Measurements from ENCODE around the gene EIF2B1.

The EIF2B1 gene

DNA sequence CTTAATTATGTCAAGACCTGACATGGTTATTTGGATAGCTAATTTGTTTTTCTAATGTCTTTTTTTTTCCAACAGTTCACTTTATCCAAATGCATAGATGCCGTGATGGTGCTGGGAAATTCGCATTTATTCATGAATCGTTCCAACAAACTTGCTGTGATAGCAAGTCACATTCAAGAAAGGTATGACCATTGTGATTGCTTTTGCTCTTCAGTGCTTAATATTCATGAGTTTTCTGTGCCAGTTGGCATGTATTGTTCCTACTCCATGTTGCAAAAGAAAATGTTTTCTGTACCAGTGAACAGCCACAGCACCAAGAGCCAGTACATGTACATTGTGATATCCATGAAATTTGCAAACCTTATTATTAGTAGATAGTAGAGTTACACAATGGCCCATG lies 11.9 kb upstream of the EIF2B1 start:
- Histone ChIP-seq H3K36me3 (peaks cover 16 to 80% (median 32%) of the 10 kb centered on the region in 3 donors), H3K4me3 (no peak overlapping the region), H3K4me1 (no peaks in the 10 kb centered on the region), H3K27me3 (no peaks in the 10 kb centered on the region), H3K9me3 (no peaks in the 10 kb centered on the region), H3K27ac (no peak overlapping the region)
- no peak for DNase-seq
- intact Hi-C loops (cut with DNase I; ENCODE audit: low total_unique reads): no loop called here
- TF ChIP-seq, protein P1, sequence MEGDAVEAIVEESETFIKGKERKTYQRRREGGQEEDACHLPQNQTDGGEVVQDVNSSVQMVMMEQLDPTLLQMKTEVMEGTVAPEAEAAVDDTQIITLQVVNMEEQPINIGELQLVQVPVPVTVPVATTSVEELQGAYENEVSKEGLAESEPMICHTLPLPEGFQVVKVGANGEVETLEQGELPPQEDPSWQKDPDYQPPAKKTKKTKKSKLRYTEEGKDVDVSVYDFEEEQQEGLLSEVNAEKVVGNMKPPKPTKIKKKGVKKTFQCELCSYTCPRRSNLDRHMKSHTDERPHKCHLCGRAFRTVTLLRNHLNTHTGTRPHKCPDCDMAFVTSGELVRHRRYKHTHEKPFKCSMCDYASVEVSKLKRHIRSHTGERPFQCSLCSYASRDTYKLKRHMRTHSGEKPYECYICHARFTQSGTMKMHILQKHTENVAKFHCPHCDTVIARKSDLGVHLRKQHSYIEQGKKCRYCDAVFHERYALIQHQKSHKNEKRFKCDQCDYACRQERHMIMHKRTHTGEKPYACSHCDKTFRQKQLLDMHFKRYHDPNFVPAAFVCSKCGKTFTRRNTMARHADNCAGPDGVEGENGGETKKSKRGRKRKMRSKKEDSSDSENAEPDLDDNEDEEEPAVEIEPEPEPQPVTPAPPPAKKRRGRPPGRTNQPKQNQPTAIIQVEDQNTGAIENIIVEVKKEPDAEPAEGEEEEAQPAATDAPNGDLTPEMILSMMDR (IDR thresholded peaks at IDR 0.05): no peak

DNA sequence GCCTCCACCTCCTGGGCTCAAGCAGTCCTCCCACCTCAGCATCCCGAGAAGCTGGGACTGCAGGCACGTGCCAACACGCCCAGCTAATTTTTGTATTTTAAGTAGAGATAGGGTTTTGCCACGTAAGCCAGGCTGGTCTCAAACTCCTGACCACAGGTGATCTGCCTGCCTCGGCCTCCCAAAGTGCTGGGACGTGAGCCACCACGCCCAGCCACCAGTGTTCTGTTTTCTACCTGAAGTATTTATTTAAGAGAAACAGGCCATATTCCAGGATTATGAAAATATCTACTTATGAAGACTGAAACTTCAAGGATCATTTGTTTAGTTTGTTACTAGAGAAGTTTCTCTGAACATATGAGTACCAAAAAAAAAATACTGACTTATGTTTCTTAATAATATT lies 10.4 kb upstream of the EIF2B1 start:
- Histone ChIP-seq H3K4me1 (no peaks in the 10 kb centered on the region), H3K27me3 (no peaks in the 10 kb centered on the region), H3K4me3 (no peak overlapping the region), H3K36me3 (peaks cover 16 to 75% (median 30%) of the 10 kb centered on the region in 3 donors), H3K27ac (no peak overlapping the region), H3K9me3 (no peaks in the 10 kb centered on the region)
- TF ChIP-seq, protein P1 (IDR thresholded peaks at IDR 0.05): no peak
- intact Hi-C loops (cut with DNase I; ENCODE audit: low total_unique reads): no loop called here
- DNase-seq: no peak

DNA sequence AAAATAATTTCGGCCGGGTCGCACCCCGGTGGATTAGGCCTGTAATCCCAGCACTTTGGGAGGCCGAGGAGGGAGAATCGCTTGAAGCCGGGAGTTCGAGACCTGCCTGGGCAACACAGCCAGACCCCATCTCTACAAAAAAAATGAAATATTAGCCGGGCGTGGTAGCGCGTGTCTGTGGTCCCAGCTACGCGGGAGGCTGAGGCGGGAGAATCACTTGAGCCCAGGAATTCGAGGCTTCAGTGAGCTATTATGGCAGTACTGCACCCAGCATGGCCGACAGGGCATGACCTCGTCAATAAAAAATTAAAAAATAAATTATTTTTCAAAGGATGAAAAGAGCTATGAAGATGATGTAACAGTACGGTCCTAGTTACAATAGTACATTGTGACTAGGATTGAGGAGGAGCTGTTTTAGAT lies 666 bp upstream of the EIF2B1 start:
- H3K36me3 ChIP-seq: peaks cover 20 to 39% (median 27%) of the 10 kb centered on the region in 3 donors
- DNase-seq: no peak
- H3K27ac ChIP-seq: peak overlapping the region; percentile 74 to 76
- no peaks in the 10 kb centered on the region for H3K9me3 ChIP-seq
- intact Hi-C loops (cut with DNase I; ENCODE audit: low total_unique reads): no loop called here
- H3K4me3 ChIP-seq: peak overlapping the region; percentile 63 to 70
- H3K27me3 ChIP-seq: no peaks in the 10 kb centered on the region
- peaks cover 0 to 23% (median 12%) of the 10 kb centered on the region in 4 donors for H3K4me1 ChIP-seq
- TF ChIP-seq, protein P1 (IDR thresholded peaks at IDR 0.05): no peak

DNA sequence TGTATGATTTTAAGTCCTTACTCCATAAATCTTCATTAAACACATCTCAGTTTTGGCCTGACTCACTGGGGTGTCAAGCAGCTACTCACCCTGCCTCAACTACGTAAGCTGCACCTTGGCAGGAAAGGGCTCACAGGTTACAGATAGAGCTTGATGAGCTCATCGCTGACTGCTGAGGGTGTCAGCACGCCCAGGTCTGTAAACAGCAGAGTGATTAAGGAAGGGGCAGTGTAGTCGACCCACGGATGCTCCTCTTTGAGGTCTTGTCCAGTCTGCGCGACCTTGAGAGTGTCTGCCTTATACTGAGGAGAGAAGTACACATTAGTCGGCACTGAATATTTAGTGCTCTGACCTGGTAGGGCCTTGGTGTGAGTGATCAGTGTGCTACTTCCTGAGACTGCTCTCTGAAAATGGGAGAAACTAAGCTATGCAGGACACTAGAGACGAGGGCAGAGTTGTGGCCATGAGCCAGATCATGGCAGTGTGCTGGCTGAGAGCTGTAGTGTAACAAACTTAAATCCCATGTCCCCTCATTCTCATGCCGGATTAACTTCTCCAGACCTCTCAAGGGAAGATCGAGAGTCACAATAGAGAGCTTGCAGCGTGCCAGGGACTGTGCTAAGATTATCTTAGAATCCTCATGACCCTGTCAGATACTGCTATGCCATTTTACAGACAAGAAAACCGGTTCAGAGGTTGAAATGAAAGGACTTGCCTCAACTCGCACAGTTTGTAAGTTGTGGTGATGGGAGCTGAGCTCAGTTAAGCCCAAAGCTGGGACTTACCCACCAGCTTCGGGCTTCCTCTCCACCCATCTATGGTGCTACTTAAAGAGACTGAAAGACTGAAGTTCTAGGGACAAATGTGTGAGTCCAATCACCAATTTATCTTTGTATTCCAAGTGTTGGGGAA lies 11.6 kb downstream of the EIF2B1 start:
- H3K4me1 ChIP-seq: no peaks in the 10 kb centered on the region
- intact Hi-C loops (cut with DNase I; ENCODE audit: low total_unique reads): no loop called here
- TF ChIP-seq, protein P1 (IDR thresholded peaks at IDR 0.05): no peak
- no peak overlapping the region for H3K4me3 ChIP-seq
- no peak for DNase-seq
- H3K27me3 ChIP-seq: no peaks in the 10 kb centered on the region
- peaks cover 84 to 100% (median 85%) of the 10 kb centered on the region in 3 donors for H3K36me3 ChIP-seq
- no peak overlapping the region for H3K27ac ChIP-seq
- no peaks in the 10 kb centered on the region for H3K9me3 ChIP-seq

- Histone ChIP-seq H3K9me3 (no peaks in the 10 kb centered on the region), H3K4me3 (no peak overlapping the region), H3K36me3 (peaks cover 84 to 100% (median 84%) of the 10 kb centered on the region in 3 donors), H3K27ac (no peak overlapping the region), H3K4me1 (no peaks in the 10 kb centered on the region), H3K27me3 (no peaks in the 10 kb centered on the region)
- DNase-seq: no peak
- TF ChIP-seq, protein P1 (IDR thresholded peaks at IDR 0.05): no peak
- intact Hi-C loops (cut with DNase I; ENCODE audit: low total_unique reads): no loop called here
Measured at GRCh38 chr12:123621101-123621500, 12.4 kb downstream of the EIF2B1 start.
